GM23338 (cell line): Measurements from ENCODE around the gene TEKT3. TPM values are rescaled to one million over a fixed set of nuclear protein-coding genes. Genes with fewer than 3 reads are reported as not detected.

ENCODE experiments used
- ATAC-seq: fragments of 200-7000 bp; cut with Tn5 transposase; 3 replicates; pipeline ENCODE4 v1.9.1; 2020
- DNase-seq: peaks from one replicate; pipeline ENCODE4 v3.0.0-alpha.2; 2015; ENCODE audit warnings: low spot score
- H2AFZ ChIP-seq: fragments of 200-600 bp; sonication (generic); 2 replicates; pipeline ENCODE4 v1.8.0; 2016; ENCODE audit warnings: antibody characterized with exemption, mild to moderate bottlenecking, moderate library complexity
- H3F3A ChIP-seq: fragments of 200-600 bp; sonication (generic); replicated peaks from 2 replicates; pipeline ENCODE4 v1.8.0; 2017; ENCODE audit warnings: antibody characterized with exemption, mixed run types, low read depth
- H3K27ac ChIP-seq: fragments of 200-600 bp; sonication (generic); 2 replicates; pipeline ENCODE4 v1.6.1; 2016; ENCODE audit warnings: low read depth
- H3K27me3 ChIP-seq: fragments of 200-600 bp; sonication (generic); 2 replicates; pipeline ENCODE4 v1.8.0; 2016; ENCODE audit warnings: mild to moderate bottlenecking, mixed run types, moderate library complexity; ENCODE audit not compliant: insufficient read depth
- H3K36me3 ChIP-seq: fragments of 200-600 bp; sonication (generic); 2 replicates; pipeline ENCODE4 v1.8.0; 2016; ENCODE audit warnings: mild to moderate bottlenecking; ENCODE audit not compliant: insufficient read depth
- H3K4me1 ChIP-seq: fragments of 200-600 bp; sonication (generic); 2 replicates; pipeline ENCODE4 v1.8.0; 2016; ENCODE audit warnings: mild to moderate bottlenecking, moderate library complexity; ENCODE audit not compliant: insufficient read depth
- H3K4me2 ChIP-seq: fragments of 200-600 bp; sonication (generic); 2 replicates; pipeline ENCODE4 v1.7.1; 2017; ENCODE audit warnings: mixed run types
- H3K4me3 ChIP-seq: fragments of 200-600 bp; sonication (generic); 2 replicates; pipeline ENCODE4 v1.6.1; 2016; ENCODE audit warnings: mixed run types
- H3K79me2 ChIP-seq: fragments of 200-600 bp; sonication (generic); replicated peaks from 2 replicates; pipeline ENCODE4 v1.8.0; 2017; ENCODE audit warnings: mild to moderate bottlenecking; ENCODE audit not compliant: insufficient read depth
- H3K9me2 ChIP-seq: fragments of 200-600 bp; sonication (generic); 2 replicates; pipeline ENCODE4 v1.8.0; 2017; ENCODE audit not compliant: insufficient read depth
- H4K20me1 ChIP-seq: fragments of 200-600 bp; sonication (generic); replicated peaks from 2 replicates; pipeline ENCODE4 v1.8.0; 2017; ENCODE audit warnings: mild to moderate bottlenecking; ENCODE audit not compliant: insufficient read depth
- H3K27ac Mint-ChIP-seq: 2 replicates; pipeline ENCODE4 v1.8.0; 2020; ENCODE audit warnings: inconsistent platforms, mild to moderate bottlenecking, moderate library complexity, mixed read lengths
- H3K27me3 Mint-ChIP-seq: 3 replicates; pipeline ENCODE4 v1.8.0; 2022; ENCODE audit warnings: low read depth, mild to moderate bottlenecking, moderate library complexity, mixed read lengths, inconsistent platforms; ENCODE audit not compliant: insufficient read depth, poor library complexity
- H3K36me3 Mint-ChIP-seq: 3 replicates; pipeline ENCODE4 v1.8.0; 2021; ENCODE audit warnings: low read depth, mild to moderate bottlenecking, inconsistent platforms, moderate library complexity, mixed read lengths
- H3K4me1 Mint-ChIP-seq: 3 replicates; pipeline ENCODE4 v1.8.0; 2020; ENCODE audit warnings: mild to moderate bottlenecking, inconsistent platforms, mixed read lengths
- H3K4me3 Mint-ChIP-seq: 3 replicates; pipeline ENCODE4 v1.8.0; 2021; ENCODE audit warnings: moderate library complexity, mild to moderate bottlenecking, inconsistent platforms, mixed read lengths
- H3K9me3 Mint-ChIP-seq: 3 replicates; pipeline ENCODE4 v1.8.0; 2020; ENCODE audit warnings: moderate library complexity, mild to moderate bottlenecking, inconsistent platforms, mixed read lengths
- CREB1 ChIP-seq: fragments of 250-450 bp; sonication (Bioruptor Pico); IDR thresholded peaks from 2 replicates; pipeline ENCODE4 v1.5.0; 2020; ENCODE audit warnings: low read depth, mild to moderate bottlenecking, moderate library complexity
- JUNB ChIP-seq: IDR thresholded peaks from one replicate; pipeline ENCODE4 v1.6.1; 2016; ENCODE audit warnings: antibody characterized with exemption; ENCODE audit not compliant: unreplicated experiment
- POLR2AphosphoS5 ChIP-seq: IDR thresholded peaks from 2 replicates; pipeline ENCODE4 v1.6.1; 2016; ENCODE audit warnings: antibody characterized with exemption, low read depth
- REST ChIP-seq: IDR thresholded peaks from one replicate; pipeline ENCODE4 v1.6.1; 2018; ENCODE audit warnings: antibody characterized with exemption; ENCODE audit not compliant: unreplicated experiment
- STAT1 ChIP-seq: IDR thresholded peaks from one replicate; pipeline ENCODE4 v1.6.1; 2016; ENCODE audit warnings: antibody characterized with exemption; ENCODE audit not compliant: unreplicated experiment
- ZNF114 ChIP-seq: fragments of 250-450 bp; sonication (Bioruptor Pico); IDR thresholded peaks from 2 replicates; pipeline ENCODE4 v1.5.0; 2020; ENCODE audit warnings: mild to moderate bottlenecking, moderate library complexity
- ZNF331 ChIP-seq: fragments of 250-450 bp; sonication (Bioruptor Pico); IDR thresholded peaks from 2 replicates; pipeline ENCODE4 v1.5.0; 2020; ENCODE audit warnings: low read depth, mild to moderate bottlenecking, moderate library complexity
- polyA plus RNA-seq: library from polyadenylated mRNA; unstranded; fragments of >200 nt; fragmentation: Nextera tagmentation; extraction: Ambion mirVana; gene quantifications from 2 replicates; pipeline ENCODE4 v1.2.1, GENCODE V29; 2016
- total RNA-seq: library from RNA; depleted of rRNA; stranded (reverse); fragments of >200 nt; shearing (Covaris generic); gene quantifications from 2 replicates; pipeline ENCODE4 v1.2.3, GENCODE V29; 2014
- TF ChIP-seq, protein P1 (sequence below): fragments of 250-450 bp; sonication (Bioruptor Pico); IDR thresholded peaks from 2 replicates; pipeline ENCODE4 v1.5.0; 2020; ENCODE audit warnings: mild to moderate bottlenecking, moderate library complexity

TEKT3 gene
- total and polyA plus RNA-seq, 2 experiments from 2014 or later = 1.6 to 2.0 TPM

GRCh38 chr17:15265131-15265530, 76.3 kb downstream of the TEKT3 start, which contains the start of gene PMP22:
Gene PMP22 (minus strand): TSS chr17:15265326. CDS start chr17:15260727, 4,599 bp downstream.
- no peak within 1 kb of the TSS for H3K4me3 ChIP-seq
- peaks cover 4% of the 10 kb centered on the region; the same call in 1 of the 2 replicates for H3F3A ChIP-seq
- peaks cover 58% of the 10 kb centered on the region for H3K27me3 ChIP-seq
- no peak within 1 kb of the TSS for H2AFZ ChIP-seq
- no peaks in the 10 kb centered on the region for H3K9me3 Mint-ChIP-seq
- no peaks in the 10 kb centered on the region for H3K79me2 ChIP-seq
- H3K27ac Mint-ChIP-seq = no peak within 1 kb of the TSS
- H3K36me3 Mint-ChIP-seq = no peaks in the 10 kb centered on the region
- H3K4me1 ChIP-seq = peaks cover 16% of the 10 kb centered on the region; the same call in 1 of the 2 replicates
- no peaks in the 10 kb centered on the region for H3K36me3 ChIP-seq
- H3K9me2 ChIP-seq = no peaks in the 10 kb centered on the region
- no peaks in the 10 kb centered on the region for H4K20me1 ChIP-seq
- TF ChIP-seq ZNF114 (CRISPR knock-in tag) (no peak), ZNF331 (CRISPR knock-in tag) (no peak), CREB1 (CRISPR knock-in tag) (no peak), STAT1 (no peak), REST (no peak), JUNB (no peak), POLR2AphosphoS5 (no peak)
- TF ChIP-seq, protein P1, sequence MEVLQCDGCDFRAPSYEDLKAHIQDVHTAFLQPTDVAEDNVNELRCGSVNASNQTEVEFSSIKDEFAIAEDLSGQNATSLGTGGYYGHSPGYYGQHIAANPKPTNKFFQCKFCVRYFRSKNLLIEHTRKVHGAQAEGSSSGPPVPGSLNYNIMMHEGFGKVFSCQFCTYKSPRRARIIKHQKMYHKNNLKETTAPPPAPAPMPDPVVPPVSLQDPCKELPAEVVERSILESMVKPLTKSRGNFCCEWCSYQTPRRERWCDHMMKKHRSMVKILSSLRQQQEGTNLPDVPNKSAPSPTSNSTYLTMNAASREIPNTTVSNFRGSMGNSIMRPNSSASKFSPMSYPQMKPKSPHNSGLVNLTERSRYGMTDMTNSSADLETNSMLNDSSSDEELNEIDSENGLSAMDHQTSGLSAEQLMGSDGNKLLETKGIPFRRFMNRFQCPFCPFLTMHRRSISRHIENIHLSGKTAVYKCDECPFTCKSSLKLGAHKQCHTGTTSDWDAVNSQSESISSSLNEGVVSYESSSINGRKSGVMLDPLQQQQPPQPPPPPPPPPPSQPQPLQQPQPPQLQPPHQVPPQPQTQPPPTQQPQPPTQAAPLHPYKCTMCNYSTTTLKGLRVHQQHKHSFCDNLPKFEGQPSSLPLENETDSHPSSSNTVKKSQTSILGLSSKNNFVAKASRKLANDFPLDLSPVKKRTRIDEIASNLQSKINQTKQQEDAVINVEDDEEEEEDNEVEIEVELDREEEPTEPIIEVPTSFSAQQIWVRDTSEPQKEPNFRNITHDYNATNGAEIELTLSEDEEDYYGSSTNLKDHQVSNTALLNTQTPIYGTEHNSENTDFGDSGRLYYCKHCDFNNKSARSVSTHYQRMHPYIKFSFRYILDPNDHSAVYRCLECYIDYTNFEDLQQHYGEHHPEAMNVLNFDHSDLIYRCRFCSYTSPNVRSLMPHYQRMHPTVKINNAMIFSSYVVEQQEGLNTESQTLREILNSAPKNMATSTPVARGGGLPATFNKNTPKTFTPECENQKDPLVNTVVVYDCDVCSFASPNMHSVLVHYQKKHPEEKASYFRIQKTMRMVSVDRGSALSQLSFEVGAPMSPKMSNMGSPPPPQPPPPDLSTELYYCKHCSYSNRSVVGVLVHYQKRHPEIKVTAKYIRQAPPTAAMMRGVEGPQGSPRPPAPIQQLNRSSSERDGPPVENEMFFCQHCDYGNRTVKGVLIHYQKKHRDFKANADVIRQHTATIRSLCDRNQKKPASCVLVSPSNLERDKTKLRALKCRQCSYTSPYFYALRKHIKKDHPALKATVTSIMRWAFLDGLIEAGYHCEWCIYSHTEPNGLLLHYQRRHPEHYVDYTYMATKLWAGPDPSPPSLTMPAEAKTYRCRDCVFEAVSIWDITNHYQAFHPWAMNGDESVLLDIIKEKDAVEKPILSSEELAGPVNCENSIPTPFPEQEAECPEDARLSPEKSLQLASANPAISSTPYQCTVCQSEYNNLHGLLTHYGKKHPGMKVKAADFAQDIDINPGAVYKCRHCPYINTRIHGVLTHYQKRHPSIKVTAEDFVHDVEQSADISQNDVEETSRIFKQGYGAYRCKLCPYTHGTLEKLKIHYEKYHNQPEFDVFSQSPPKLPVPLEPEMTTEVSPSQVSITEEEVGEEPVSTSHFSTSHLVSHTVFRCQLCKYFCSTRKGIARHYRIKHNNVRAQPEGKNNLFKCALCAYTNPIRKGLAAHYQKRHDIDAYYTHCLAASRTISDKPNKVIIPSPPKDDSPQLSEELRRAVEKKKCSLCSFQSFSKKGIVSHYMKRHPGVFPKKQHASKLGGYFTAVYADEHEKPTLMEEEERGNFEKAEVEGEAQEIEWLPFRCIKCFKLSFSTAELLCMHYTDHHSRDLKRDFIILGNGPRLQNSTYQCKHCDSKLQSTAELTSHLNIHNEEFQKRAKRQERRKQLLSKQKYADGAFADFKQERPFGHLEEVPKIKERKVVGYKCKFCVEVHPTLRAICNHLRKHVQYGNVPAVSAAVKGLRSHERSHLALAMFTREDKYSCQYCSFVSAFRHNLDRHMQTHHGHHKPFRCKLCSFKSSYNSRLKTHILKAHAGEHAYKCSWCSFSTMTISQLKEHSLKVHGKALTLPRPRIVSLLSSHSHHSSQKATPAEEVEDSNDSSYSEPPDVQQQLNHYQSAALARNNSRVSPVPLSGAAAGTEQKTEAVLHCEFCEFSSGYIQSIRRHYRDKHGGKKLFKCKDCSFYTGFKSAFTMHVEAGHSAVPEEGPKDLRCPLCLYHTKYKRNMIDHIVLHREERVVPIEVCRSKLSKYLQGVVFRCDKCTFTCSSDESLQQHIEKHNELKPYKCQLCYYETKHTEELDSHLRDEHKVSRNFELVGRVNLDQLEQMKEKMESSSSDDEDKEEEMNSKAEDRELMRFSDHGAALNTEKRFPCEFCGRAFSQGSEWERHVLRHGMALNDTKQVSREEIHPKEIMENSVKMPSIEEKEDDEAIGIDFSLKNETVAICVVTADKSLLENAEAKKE (CRISPR knock-in tag) = no peak
- no peak within 1 kb of the TSS for H3K4me2 ChIP-seq
- ATAC-seq = no peak
- H3K27me3 Mint-ChIP-seq = peaks cover 53% of the 10 kb centered on the region
- H3K27ac ChIP-seq = no peak within 1 kb of the TSS
- no peak within 1 kb of the TSS for H3K4me3 Mint-ChIP-seq
- DNase-seq = peak; percentile 37
- H3K4me1 Mint-ChIP-seq = peaks cover 17% of the 10 kb centered on the region; the same call in 2 of the 3 replicates
